IMR-90 (cell line): ENCODE measurements around the gene CLEC2D. TPM values are rescaled to one million over a fixed set of nuclear protein-coding genes. Genes with fewer than 3 reads are reported as not detected.
"Not testable (repeated sequence)": the region's sequence is repeated elsewhere in the genome, so short reads cannot be mapped to it uniquely, and the experiment has no call there.

Source experiments
- ATAC-seq: fragments of 200-7000 bp; cut with Tn5 transposase; 2 replicates; pipeline ENCODE4 v1.9.1; 2020; ENCODE audit warnings: low read depth, mild to moderate bottlenecking, moderate library complexity
- BruUV-seq: library from RNA; stranded (reverse); fragments of 400-500 nt; replicated peaks from 2 replicates; lab custom pipeline; 2021; lab: Mats Ljungman, UMichigan
- CTCF ChIA-PET: fragments of 300-600 bp; formaldehyde crosslinking; extraction: SDS; loops from one replicate; lab custom pipeline; 2021; ENCODE audit warnings: antibody characterized with exemption; lab: Yijun Ruan, JAX
- POLR2A ChIA-PET: fragments of 300-600 bp; sonication (Branson Sonifier 250); formaldehyde crosslinking; loops from one replicate; lab custom pipeline; 2022; ENCODE audit warnings: antibody characterized with exemption; ENCODE audit not compliant: unreplicated experiment; lab: Charles Lee
- DNase-seq: peaks from one replicate; pipeline ENCODE4 v3.0.0; 2013
- H2AFZ ChIP-seq: replicated peaks from 2 replicates; pipeline ENCODE3; 2013; ENCODE audit warnings: low read length, mild to moderate bottlenecking; ENCODE audit not compliant: poor library complexity
- H2AK5ac ChIP-seq: 2 replicates; pipeline ENCODE4 v1.6.1; 2013; ENCODE audit warnings: low read depth, low read length, inconsistent platforms
- H2AK9ac ChIP-seq: replicated peaks from 2 replicates; pipeline ENCODE3; 2013; ENCODE audit warnings: mild to moderate bottlenecking, low read depth, low read length, moderate library complexity; ENCODE audit not compliant: poor library complexity
- H2BK120ac ChIP-seq: 2 replicates; pipeline ENCODE4 v1.6.1; 2013; ENCODE audit warnings: low read depth, low read length, inconsistent platforms
- H2BK15ac ChIP-seq: 3 replicates; pipeline ENCODE4 v1.6.1; 2013; ENCODE audit warnings: low read depth, low read length, inconsistent platforms
- H2BK20ac ChIP-seq: 2 replicates; pipeline ENCODE4 v1.6.1; 2013; ENCODE audit warnings: low read depth, mild to moderate bottlenecking, inconsistent platforms, low read length, moderate library complexity
- H2BK5ac ChIP-seq: 2 replicates; pipeline ENCODE4 v1.6.1; 2013; ENCODE audit warnings: mild to moderate bottlenecking, low read depth, low read length, inconsistent platforms; ENCODE audit not compliant: poor library complexity, severe bottlenecking
- H3K14ac ChIP-seq: replicated peaks from 2 replicates; pipeline ENCODE4 v1.6.1; 2013; ENCODE audit warnings: low read depth, low read length, inconsistent platforms
- H3K18ac ChIP-seq: 2 replicates; pipeline ENCODE4 v1.6.1; 2013; ENCODE audit warnings: low read depth, low read length, control low read depth
- H3K23ac ChIP-seq: 2 replicates; pipeline ENCODE4 v1.6.1; 2013; ENCODE audit warnings: low read depth, low read length, inconsistent platforms
- H3K27ac ChIP-seq: 2 replicates; pipeline ENCODE4 v1.5.1; 2013; ENCODE audit warnings: mild to moderate bottlenecking, control low read depth, low read length; ENCODE audit not compliant: insufficient read depth
- H3K27me3 ChIP-seq: 2 replicates; pipeline ENCODE4 v1.6.1; 2013; ENCODE audit warnings: low read length; ENCODE audit not compliant: control insufficient read depth, insufficient read depth
- H3K36me3 ChIP-seq: 2 replicates; pipeline ENCODE4 v1.6.1; 2013; ENCODE audit warnings: low read length, mixed read lengths; ENCODE audit not compliant: control insufficient read depth, insufficient read depth
- H3K4ac ChIP-seq: 2 replicates; pipeline ENCODE4 v1.6.1; 2013; ENCODE audit warnings: low read depth, low read length, inconsistent platforms
- H3K4me1 ChIP-seq: 2 replicates; pipeline ENCODE4 v1.6.1; 2013; ENCODE audit warnings: low read length, mixed read lengths; ENCODE audit not compliant: control insufficient read depth, insufficient read depth
- H3K4me2 ChIP-seq: 2 replicates; pipeline ENCODE4 v1.6.1; 2013; ENCODE audit warnings: low read depth, mild to moderate bottlenecking, control low read depth, low read length, moderate library complexity
- H3K4me3 ChIP-seq: 2 replicates; pipeline ENCODE4 v1.5.1; 2013; ENCODE audit warnings: low read depth, mild to moderate bottlenecking, control low read depth, low read length, moderate library complexity; ENCODE audit not compliant: insufficient read depth
- H3K56ac ChIP-seq: 2 replicates; pipeline ENCODE4 v1.6.1; 2013; ENCODE audit warnings: low read length, inconsistent platforms; ENCODE audit not compliant: insufficient read depth; ENCODE audit errors: extremely low read depth
- H3K79me1 ChIP-seq, 2 experiments: 2 replicates each; pipeline ENCODE4 v1.6.1; 2013; ENCODE audit warnings: low read length in 2 of 2, inconsistent platforms in 1 of 2, low read depth in 1 of 2
- H3K9ac ChIP-seq: 2 replicates; pipeline ENCODE4 v1.6.1; 2013; ENCODE audit warnings: low read depth, low read length, control low read depth
- H3K9me1 ChIP-seq: 2 replicates; pipeline ENCODE4 v1.6.1; 2013; ENCODE audit warnings: low read length, inconsistent platforms; ENCODE audit not compliant: insufficient read depth
- H3K9me3 ChIP-seq: 2 replicates; pipeline ENCODE4 v1.6.1; 2013; ENCODE audit warnings: low read length; ENCODE audit not compliant: control insufficient read depth, insufficient read depth
- H4K20me1 ChIP-seq: 2 replicates; pipeline ENCODE4 v1.6.1; 2013; ENCODE audit warnings: low read length, inconsistent platforms; ENCODE audit not compliant: insufficient read depth
- H4K5ac ChIP-seq: 2 replicates; pipeline ENCODE4 v1.6.1; 2013; ENCODE audit warnings: mild to moderate bottlenecking, low read depth, low read length, control low read depth
- H4K8ac ChIP-seq, 2 experiments: 2 replicates each; pipeline ENCODE4 v1.6.1; 2013; ENCODE audit warnings: low read depth in 2 of 2, low read length in 2 of 2, control low read depth in 1 of 2, inconsistent platforms in 1 of 2
- H4K91ac ChIP-seq: 2 replicates; pipeline ENCODE4 v1.6.1; 2013; ENCODE audit warnings: low read depth, low read length, inconsistent platforms; ENCODE audit not compliant: insufficient read depth
- WGBS, 2 experiments: methylation state at CpG; one replicate each; pipeline versions ENCODE4 v1.1.5 to v1.1.7; 2013; ENCODE audit warnings: missing lambda C conversion rate in 2 of 2; ENCODE audit not compliant: insufficient read length in 1 of 2; ENCODE audit errors: extremely low coverage in 2 of 2; 5-methylcytosine and 5-hydroxymethylcytosine counted together
- dilution Hi-C: fragments of 300-500 bp; cut with HindIII; formaldehyde crosslinking; loops from one replicate; pipeline ENCODE4 v1.14.3; 2018; ENCODE audit warnings: low sequenced_read_pairs; ENCODE audit not compliant: unreplicated experiment
- in situ Hi-C: fragments of 300-500 bp; cut with MboI; formaldehyde crosslinking; loops from 3 replicates; pipeline ENCODE4 v1.14.3; 2019; ENCODE audit warnings: low sequenced_read_pairs, inconsistent platforms, mixed read lengths
- intact Hi-C: fragments of 100-400 bp; cut with micrococcal nuclease; formaldehyde crosslinking; loops from 2 replicates; pipeline ENCODE4 v1.10.0; 2022
- polyA plus RNA-seq, 3 experiments: library from polyadenylated mRNA; depleted of rRNA; stranded (reverse); fragments of >200 nt; gene quantifications; 2 replicates each; pipeline ENCODE4 v1.2.3, GENCODE V29; 2012; ENCODE audit warnings: low replicate concordance in 1 of 3
- total RNA-seq: library from RNA; depleted of rRNA; stranded (reverse); fragments of >200 nt; gene quantifications from 2 replicates; pipeline ENCODE4 v1.2.3, GENCODE V29; 2012

Gene CLEC2D
- total and polyA plus RNA-seq, 2 of the 4 experiments (the other 2 are of a cell fraction): 0.72 to 1.2 TPM

- CTCF ChIA-PET: not testable (repeated sequence)
Observed at GRCh38 chr12:9685366-9685765, 15.9 kb downstream of the CLEC2D start.

More at GRCh38 chr12:9685366-9685765, 15.9 kb downstream of the CLEC2D start:
- H3K4ac ChIP-seq, H3K18ac ChIP-seq, DNase-seq, H3K9me3 ChIP-seq, H2BK5ac ChIP-seq, H3K4me1 ChIP-seq, H4K8ac ChIP-seq, H2AK9ac ChIP-seq, POLR2A ChIA-PET, H3K56ac ChIP-seq, intact Hi-C loops, H3K4me2 ChIP-seq, H3K4me3 ChIP-seq, H4K20me1 ChIP-seq, H2BK15ac ChIP-seq, H2BK20ac ChIP-seq, ATAC-seq, BruUV-seq, H2BK120ac ChIP-seq, H3K27me3 ChIP-seq, H3K27ac ChIP-seq, H3K9me1 ChIP-seq, H2AFZ ChIP-seq, H3K79me1 ChIP-seq, H3K23ac ChIP-seq, in situ Hi-C loops, H2AK5ac ChIP-seq, H3K14ac ChIP-seq, H3K36me3 ChIP-seq, H3K9ac ChIP-seq, H4K91ac ChIP-seq, dilution Hi-C loops, H4K5ac ChIP-seq: not testable (repeated sequence)
- no CpG with 5 or more reads among the region's 5 CpGs for WGBS, 2 experiments
